ENCODE measurements around the gene TMEM258.
A peak's percentile ranks its signal among the peaks of the same experiment; 100 is the strongest.

TMEM258 gene

GRCh38 chr11:61751384-61751783 is 41.0 kb downstream of the TMEM258 start:
- Histone ChIP-seq H3K36me3 (no peaks in the 10 kb centered on the region), H3K4me1 (no peaks in the 10 kb centered on the region; the same call in 1 of the 2 replicates), H3K4me3 (ENCODE audit: low read depth, low read length) (no peak overlapping the region), H3K9me3 (no peaks in the 10 kb centered on the region), H3K27me3 (no peaks in the 10 kb centered on the region)
- DNase-seq = no peak
- TF ChIP-seq CTCF (IDR thresholded peaks at IDR 0.05; ENCODE audit: low read depth, low read length) = no peak

DNA sequence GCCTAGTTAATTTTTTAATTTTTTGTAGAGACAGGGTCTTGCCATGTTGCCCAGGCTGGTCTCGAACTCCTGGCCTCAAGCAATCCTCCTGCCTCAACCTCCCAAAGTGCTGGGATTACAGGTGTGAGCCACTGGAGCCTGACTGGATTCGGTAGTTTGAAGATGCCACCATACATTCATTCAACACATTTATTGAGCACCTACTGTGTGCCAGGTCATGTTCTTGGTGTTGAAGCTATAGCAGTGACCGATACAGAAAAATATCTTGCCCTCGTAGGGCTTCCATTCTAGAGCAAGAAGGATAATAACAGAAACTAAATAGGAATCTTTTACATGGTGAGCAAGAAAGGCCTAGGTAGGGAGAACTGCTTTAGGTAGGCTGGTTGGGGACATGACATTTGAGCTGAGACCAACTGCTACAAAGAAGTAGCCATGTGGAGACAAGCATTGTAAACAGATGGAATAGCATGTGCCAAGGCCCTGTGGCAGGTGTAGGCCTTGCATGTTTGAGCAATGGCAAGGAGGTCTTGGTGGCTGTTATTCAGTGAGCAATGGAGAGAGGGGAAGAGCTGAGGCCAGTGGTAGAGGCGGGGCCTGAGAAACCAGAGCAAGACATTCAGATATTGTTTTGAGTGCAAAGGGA is 41.6 kb downstream of the TMEM258 start:
- no peaks in the 10 kb centered on the region for H3K9me3 ChIP-seq
- TF ChIP-seq CTCF (IDR thresholded peaks at IDR 0.05; ENCODE audit: low read depth, low read length) = no peak
- H3K36me3 ChIP-seq = no peaks in the 10 kb centered on the region
- H3K4me1 ChIP-seq = no peaks in the 10 kb centered on the region; the same call in 1 of the 2 replicates
- H3K4me3 ChIP-seq (ENCODE audit: low read depth, low read length) = no peak overlapping the region
- no peaks in the 10 kb centered on the region for H3K27me3 ChIP-seq
- DNase-seq = no peak

DNA sequence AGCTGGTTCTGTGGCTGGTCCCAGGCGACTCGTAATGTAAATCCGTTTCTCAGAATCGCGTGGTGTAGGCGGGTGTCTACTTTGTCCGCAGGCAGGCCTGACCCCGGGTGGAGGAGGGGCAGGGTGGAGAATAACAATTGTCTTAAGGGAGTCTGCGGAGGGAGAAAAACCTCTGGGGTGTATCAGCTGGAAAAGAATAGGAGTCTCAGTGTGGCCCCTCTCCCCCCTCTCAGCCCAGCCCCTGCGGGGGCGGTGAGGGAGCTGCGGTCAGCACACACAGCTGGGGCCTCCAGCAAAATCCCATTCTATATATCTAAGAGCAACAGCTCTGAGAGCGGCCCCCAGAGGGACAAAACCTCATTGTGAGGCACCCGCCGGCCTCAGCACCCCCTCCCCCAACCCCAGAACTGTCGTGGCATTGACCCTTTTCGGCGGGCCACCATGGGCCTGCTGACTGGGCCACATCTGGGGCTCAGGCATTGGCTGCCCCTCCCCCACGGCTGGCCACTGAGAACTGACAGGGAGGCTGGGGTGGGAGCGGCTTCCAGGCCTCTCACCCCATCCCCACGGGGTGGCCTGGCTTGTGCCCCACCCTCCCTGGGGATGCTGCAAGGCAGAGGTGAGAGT is 42.7 kb downstream of the TMEM258 start:
- Histone ChIP-seq H3K4me1 (no peaks in the 10 kb centered on the region; the same call in 1 of the 2 replicates), H3K36me3 (no peaks in the 10 kb centered on the region), H3K4me3 (ENCODE audit: low read depth, low read length) (no peak overlapping the region), H3K27me3 (no peaks in the 10 kb centered on the region), H3K9me3 (no peaks in the 10 kb centered on the region)
- DNase-seq = no peak
- no peak for TF ChIP-seq CTCF (IDR thresholded peaks at IDR 0.05; ENCODE audit: low read depth, low read length)

DNA sequence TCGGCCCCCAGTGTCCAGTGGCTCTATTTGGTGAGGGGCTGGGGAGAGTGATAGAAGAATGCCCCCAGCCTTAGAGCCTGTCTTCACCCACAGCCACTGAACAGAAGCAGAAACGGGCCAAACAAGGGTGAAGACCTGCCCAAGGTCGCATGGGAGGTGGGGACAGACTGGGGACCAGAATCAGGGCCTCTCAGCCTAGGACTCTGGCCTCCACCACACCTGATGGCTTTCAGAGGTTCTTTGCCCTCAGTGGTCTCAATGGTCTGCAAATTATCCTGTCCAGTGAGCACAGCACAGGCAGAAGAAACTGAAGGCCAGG is 44.5 kb downstream of the TMEM258 start:
- no peak overlapping the region for H3K4me3 ChIP-seq (ENCODE audit: low read depth, low read length)
- no peaks in the 10 kb centered on the region; the same call in 1 of the 2 replicates for H3K4me1 ChIP-seq
- no peaks in the 10 kb centered on the region for H3K27me3 ChIP-seq
- no peaks in the 10 kb centered on the region for H3K9me3 ChIP-seq
- TF ChIP-seq CTCF (IDR thresholded peaks at IDR 0.05; ENCODE audit: low read depth, low read length) = no peak
- H3K36me3 ChIP-seq = no peaks in the 10 kb centered on the region
- DNase-seq = no peak

- H3K9me3 ChIP-seq = no peaks in the 10 kb centered on the region
- TF ChIP-seq CTCF (IDR thresholded peaks at IDR 0.05; ENCODE audit: low read depth, low read length) = peak; percentile 72
- peak; percentile 67 for DNase-seq
- H3K4me1 ChIP-seq = no peaks in the 10 kb centered on the region; the same call in 1 of the 2 replicates
- H3K36me3 ChIP-seq = no peaks in the 10 kb centered on the region
- H3K4me3 ChIP-seq (ENCODE audit: low read depth, low read length) = no peak overlapping the region
- H3K27me3 ChIP-seq = no peaks in the 10 kb centered on the region
These were observed 45.0 kb downstream of the TMEM258 start for GRCh38 chr11:61747192-61747966.
